ENCODE results near the gene FAM241B. TPM values are rescaled to one million over a fixed set of nuclear protein-coding genes. Genes with fewer than 3 reads are reported as not detected.

Gene FAM241B
- total RNA-seq, 1 donor from 2014 or later, result 44.2 TPM

- H3K27ac Mint-ChIP-seq, result no peak overlapping the region
- peaks cover 40% of the 10 kb centered on the region for H3K27me3 Mint-ChIP-seq
- DNase-seq (ENCODE audit: low spot score, unreplicated experiment), result no peak
- H3K36me3 Mint-ChIP-seq (ENCODE audit: insufficient read depth), result no peaks in the 10 kb centered on the region
- no peak overlapping the region for H3K4me3 Mint-ChIP-seq (ENCODE audit: low read depth)
- H3K9me3 Mint-ChIP-seq (ENCODE audit: low read depth), result peaks cover 2% of the 10 kb centered on the region
- TF ChIP-seq CTCF (IDR thresholded peaks at IDR 0.05; ENCODE audit: unreplicated experiment), result no peak
- H3K4me1 Mint-ChIP-seq (ENCODE audit: low read depth), result peaks cover 19% of the 10 kb centered on the region
These were observed 39.4 kb downstream of the FAM241B start for GRCh38 chr10:69669409-69669808.

GRCh38 chr10:69673521-69673920 lies 43.5 kb downstream of the FAM241B start:
- DNase-seq (ENCODE audit: low spot score, unreplicated experiment), result no peak
- Mint-ChIP-seq H3K27ac (no peak overlapping the region), H3K36me3 (ENCODE audit: insufficient read depth) (no peaks in the 10 kb centered on the region), H3K4me3 (ENCODE audit: low read depth) (no peak overlapping the region), H3K9me3 (ENCODE audit: low read depth) (peaks cover 2% of the 10 kb centered on the region), H3K4me1 (ENCODE audit: low read depth) (peaks cover 3% of the 10 kb centered on the region), H3K27me3 (peaks cover 43% of the 10 kb centered on the region)
- TF ChIP-seq CTCF (IDR thresholded peaks at IDR 0.05; ENCODE audit: unreplicated experiment), result no peak

DNA sequence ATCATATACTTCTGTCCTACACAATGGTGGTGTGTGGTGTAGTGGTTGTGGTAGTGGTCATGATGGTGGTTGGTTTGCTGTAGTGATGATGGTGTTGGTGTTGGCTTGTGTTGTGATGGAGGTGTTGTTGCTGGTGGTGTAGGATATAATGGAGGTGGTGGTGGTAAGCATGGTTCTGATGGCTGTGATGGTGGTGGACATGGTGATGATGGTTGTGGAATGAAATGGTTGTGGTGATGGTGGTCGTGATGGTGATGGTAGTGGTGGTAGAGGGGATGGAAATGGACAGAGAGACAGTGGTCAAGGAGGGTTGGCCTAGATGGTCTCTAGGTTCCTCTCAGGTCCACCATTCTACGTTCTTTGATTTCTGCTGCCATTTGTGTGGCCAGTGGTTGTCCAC lies 44.7 kb downstream of the FAM241B start:
- Mint-ChIP-seq H3K4me1 (ENCODE audit: low read depth) (no peaks in the 10 kb centered on the region), H3K9me3 (ENCODE audit: low read depth) (peaks cover 2% of the 10 kb centered on the region), H3K27me3 (peaks cover 38% of the 10 kb centered on the region), H3K27ac (no peak overlapping the region), H3K4me3 (ENCODE audit: low read depth) (no peak overlapping the region), H3K36me3 (ENCODE audit: insufficient read depth) (no peaks in the 10 kb centered on the region)
- DNase-seq (ENCODE audit: low spot score, unreplicated experiment), result no peak
- no peak for TF ChIP-seq CTCF (IDR thresholded peaks at IDR 0.05; ENCODE audit: unreplicated experiment)

DNA sequence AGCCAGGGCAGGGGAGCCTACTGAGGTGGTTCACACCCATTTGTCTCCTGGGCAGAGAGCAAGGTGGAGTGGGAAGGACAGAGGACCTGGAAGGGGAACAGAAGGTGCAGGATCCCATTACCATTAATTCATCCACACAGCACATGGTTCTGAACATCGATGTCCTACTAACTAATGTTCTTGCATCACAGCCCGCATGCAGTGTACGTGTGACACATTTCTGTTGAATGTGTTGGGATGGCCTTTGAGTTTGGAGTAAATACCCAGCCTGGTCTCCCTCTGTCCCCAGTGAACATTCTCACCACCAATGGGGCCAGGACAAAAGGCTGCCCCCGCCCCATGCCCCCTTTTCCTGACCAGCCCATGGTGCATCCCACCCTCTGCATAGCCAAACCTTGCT lies 46.3 kb downstream of the FAM241B start:
- no peak overlapping the region for H3K4me3 Mint-ChIP-seq (ENCODE audit: low read depth)
- no peaks in the 10 kb centered on the region for H3K36me3 Mint-ChIP-seq (ENCODE audit: insufficient read depth)
- H3K27me3 Mint-ChIP-seq, result peaks cover 39% of the 10 kb centered on the region
- no peaks in the 10 kb centered on the region for H3K4me1 Mint-ChIP-seq (ENCODE audit: low read depth)
- H3K27ac Mint-ChIP-seq, result no peak overlapping the region
- no peak for DNase-seq (ENCODE audit: low spot score, unreplicated experiment)
- no peak for TF ChIP-seq CTCF (IDR thresholded peaks at IDR 0.05; ENCODE audit: unreplicated experiment)
- H3K9me3 Mint-ChIP-seq (ENCODE audit: low read depth), result no peaks in the 10 kb centered on the region

- Mint-ChIP-seq H3K4me1 (ENCODE audit: low read depth) (no peaks in the 10 kb centered on the region), H3K4me3 (ENCODE audit: low read depth) (no peak overlapping the region), H3K27ac (no peak overlapping the region), H3K27me3 (peaks cover 41% of the 10 kb centered on the region), H3K36me3 (ENCODE audit: insufficient read depth) (no peaks in the 10 kb centered on the region), H3K9me3 (ENCODE audit: low read depth) (no peaks in the 10 kb centered on the region)
- no peak for TF ChIP-seq CTCF (IDR thresholded peaks at IDR 0.05; ENCODE audit: unreplicated experiment)
- DNase-seq (ENCODE audit: low spot score, unreplicated experiment), result no peak
These were observed 48.1 kb downstream of the FAM241B start for GRCh38 chr10:69677985-69678654.

Data from progenitor cell of endocrine pancreas (in vitro differentiated cells).